Colonic mucosa (tissue), 4 donors: ENCODE results near the gene DLG2. TPM values are rescaled to one million over a fixed set of nuclear protein-coding genes. Genes with fewer than 3 reads are reported as not detected.
"Not testable (repeated sequence)": the region's sequence is repeated elsewhere in the genome, so short reads cannot be mapped to it uniquely, and the experiment has no call there.

Experiments
- DNase-seq: peaks from one replicate; pipeline ENCODE4 v3.0.0-alpha.2; 2020
- H3K27ac ChIP-seq: fragments of 200-600 bp; one replicate; pipeline ENCODE4 v1.8.0; 2021
- H3K27me3 ChIP-seq: fragments of 200-600 bp; one replicate; pipeline ENCODE4 v1.8.0; 2021
- H3K36me3 ChIP-seq: fragments of 200-600 bp; one replicate; pipeline ENCODE4 v1.8.0; 2021
- H3K4me1 ChIP-seq: fragments of 200-600 bp; one replicate; pipeline ENCODE4 v1.8.0; 2021; ENCODE audit warnings: mild to moderate bottlenecking
- H3K4me3 ChIP-seq: fragments of 200-600 bp; one replicate; pipeline ENCODE4 v1.8.0; 2021
- H3K9ac ChIP-seq, 2 donors: one replicate each; pipeline ENCODE4 v1.7.0; 2013; ENCODE audit warnings: control low read depth in 2 of 2, low read depth in 2 of 2, low read length in 2 of 2
- H3K9me3 ChIP-seq: fragments of 200-600 bp; one replicate; pipeline ENCODE4 v1.8.0; 2021
- CTCF ChIP-seq: fragments of 200-600 bp; IDR thresholded peaks from one replicate; pipeline ENCODE4 v1.8.0; 2022; ENCODE audit warnings: antibody characterized with exemption, mild to moderate bottlenecking
- intact Hi-C: fragments of 100-400 bp; cut with DNase I; formaldehyde crosslinking; loops from one replicate; pipeline ENCODE4 v1.14.1; 2022
- total RNA-seq, 2 donors: library from RNA; stranded (reverse); fragmentation: NEBNext Ultra II Directional in 1 of 2; extraction: Animal tissue kit (Norgen Biotek cat#: 25700) in 1 of 2; gene quantifications; one replicate each; pipeline ENCODE4 v1.2.1, GENCODE V29; 2021
- donor health status: healthy.
- donor health status: DM: no; HTN: no; CAD: no.
- donor health status: DM: no; HTN: no; CAD: no.

Gene DLG2
- total RNA-seq, 2 donors from 2014 or later, result 1.4 to 3.3 TPM

GRCh38 chr11:83736684-83737083 is 1890.5 kb downstream of the DLG2 start:
- Histone ChIP-seq H3K4me1 (no peaks in the 10 kb centered on the region), H3K27me3 (no peaks in the 10 kb centered on the region), H3K4me3 (no peak overlapping the region), H3K36me3 (no peaks in the 10 kb centered on the region), H3K9me3 (no peaks in the 10 kb centered on the region), H3K27ac (no peak overlapping the region), H3K9ac (no peak overlapping the region)
- no peak for DNase-seq
- TF ChIP-seq CTCF, result no peak
- intact Hi-C loops, result no loop called here

- no peak for DNase-seq
- Histone ChIP-seq H3K4me3 (no peak overlapping the region), H3K27me3 (no peaks in the 10 kb centered on the region), H3K36me3 (no peaks in the 10 kb centered on the region), H3K27ac (no peak overlapping the region), H3K9me3 (no peaks in the 10 kb centered on the region), H3K4me1 (no peaks in the 10 kb centered on the region), H3K9ac (no peak overlapping the region)
- intact Hi-C loops, result no loop called here
- TF ChIP-seq CTCF, result no peak
Measured at GRCh38 chr11:83734120-83734519, 1893.0 kb downstream of the DLG2 start.

GRCh38 chr11:83731288-83731687 is 1895.9 kb downstream of the DLG2 start:
- H3K9ac ChIP-seq, H3K4me1 ChIP-seq, H3K4me3 ChIP-seq, DNase-seq, H3K36me3 ChIP-seq, H3K27ac ChIP-seq, H3K27me3 ChIP-seq, H3K9me3 ChIP-seq, intact Hi-C loops: not testable (repeated sequence)

GRCh38 chr11:83728281-83728680 is 1898.9 kb downstream of the DLG2 start:
- H3K4me1 ChIP-seq, result no peaks in the 10 kb centered on the region
- no peak overlapping the region for H3K9ac ChIP-seq
- DNase-seq, result no peak
- H3K4me3 ChIP-seq, result no peak overlapping the region
- no peaks in the 10 kb centered on the region for H3K27me3 ChIP-seq
- intact Hi-C loops, result loop anchor here (10.0 kb wide), 1 partner anchor 433 kb away; no protein-coding TSS in a partner anchor
- H3K27ac ChIP-seq, result no peak overlapping the region
- TF ChIP-seq CTCF, result no peak
- H3K9me3 ChIP-seq, result no peaks in the 10 kb centered on the region
- H3K36me3 ChIP-seq, result no peaks in the 10 kb centered on the region

- no peaks in the 10 kb centered on the region for H3K9me3 ChIP-seq
- H3K9ac ChIP-seq, result no peak overlapping the region
- intact Hi-C loops, result loop anchor here (10.0 kb wide), 1 partner anchor 432 kb away; no protein-coding TSS in a partner anchor
- H3K27ac ChIP-seq, result no peak overlapping the region
- no peak for DNase-seq
- no peaks in the 10 kb centered on the region for H3K4me1 ChIP-seq
- H3K36me3 ChIP-seq, result no peaks in the 10 kb centered on the region
- H3K27me3 ChIP-seq, result no peaks in the 10 kb centered on the region
- no peak overlapping the region for H3K4me3 ChIP-seq
- no peak for TF ChIP-seq CTCF
Measured at GRCh38 chr11:83727251-83727650, 1899.9 kb downstream of the DLG2 start.

GRCh38 chr11:83726316-83726715 is 1900.8 kb downstream of the DLG2 start:
- Histone ChIP-seq H3K4me1 (no peaks in the 10 kb centered on the region), H3K4me3 (no peak overlapping the region), H3K9me3 (no peaks in the 10 kb centered on the region), H3K27ac (no peak overlapping the region), H3K36me3 (no peaks in the 10 kb centered on the region), H3K9ac (no peak overlapping the region), H3K27me3 (no peaks in the 10 kb centered on the region)
- DNase-seq, result no peak
- no peak for TF ChIP-seq CTCF
- intact Hi-C loops, result loop anchor here (10.0 kb wide), 1 partner anchor 432 kb away; no protein-coding TSS in a partner anchor
